Coronary artery (tissue), 2 donors: ENCODE data around the gene RABGAP1.
A peak's percentile ranks its signal among the peaks of the same experiment; 100 is the strongest.

Experiments
- DNase-seq: peaks from one replicate; pipeline ENCODE4 v3.0.0-alpha.2; 2017; ENCODE audit warnings: low spot score
- H3K27ac ChIP-seq, 2 donors: fragments of 200-600 bp; sonication (generic); one replicate each; pipeline ENCODE4 v1.5.1; 2016 to 2019
- H3K4me3 ChIP-seq: fragments of 200-600 bp; sonication (generic); 2 replicates; pipeline ENCODE4 v1.5.1; 2016; ENCODE audit warnings: mild to moderate bottlenecking, moderate library complexity
- TF ChIP-seq, protein P1 (sequence below): fragments of 200-600 bp; sonication (generic); IDR thresholded peaks from one replicate; pipeline ENCODE4 v1.5.1; 2019; ENCODE audit warnings: antibody characterized with exemption

Gene RABGAP1

DNA sequence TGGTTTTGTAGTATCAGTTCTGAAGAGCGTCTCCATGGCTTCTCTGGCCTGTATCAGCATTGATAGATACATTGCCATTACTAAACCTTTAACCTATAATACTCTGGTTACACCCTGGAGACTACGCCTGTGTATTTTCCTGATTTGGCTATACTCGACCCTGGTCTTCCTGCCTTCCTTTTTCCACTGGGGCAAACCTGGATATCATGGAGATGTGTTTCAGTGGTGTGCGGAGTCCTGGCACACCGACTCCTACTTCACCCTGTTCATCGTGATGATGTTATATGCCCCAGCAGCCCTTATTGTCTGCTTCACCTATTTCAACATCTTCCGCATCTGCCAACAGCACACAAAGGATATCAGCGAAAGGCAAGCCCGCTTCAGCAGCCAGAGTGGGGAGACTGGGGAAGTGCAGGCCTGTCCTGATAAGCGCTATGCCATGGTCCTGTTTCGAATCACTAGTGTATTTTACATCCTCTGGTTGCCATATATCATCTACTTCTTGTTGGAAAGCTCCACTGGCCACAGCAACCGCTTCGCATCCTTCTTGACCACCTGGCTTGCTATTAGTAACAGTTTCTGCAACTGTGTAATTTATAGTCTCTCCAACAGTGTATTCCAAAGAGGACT is 94.2 kb downstream of the RABGAP1 start:
- DNase-seq, result peak; percentile 80
- peak overlapping the region; percentile 85 for H3K27ac ChIP-seq
- TF ChIP-seq, protein P1, sequence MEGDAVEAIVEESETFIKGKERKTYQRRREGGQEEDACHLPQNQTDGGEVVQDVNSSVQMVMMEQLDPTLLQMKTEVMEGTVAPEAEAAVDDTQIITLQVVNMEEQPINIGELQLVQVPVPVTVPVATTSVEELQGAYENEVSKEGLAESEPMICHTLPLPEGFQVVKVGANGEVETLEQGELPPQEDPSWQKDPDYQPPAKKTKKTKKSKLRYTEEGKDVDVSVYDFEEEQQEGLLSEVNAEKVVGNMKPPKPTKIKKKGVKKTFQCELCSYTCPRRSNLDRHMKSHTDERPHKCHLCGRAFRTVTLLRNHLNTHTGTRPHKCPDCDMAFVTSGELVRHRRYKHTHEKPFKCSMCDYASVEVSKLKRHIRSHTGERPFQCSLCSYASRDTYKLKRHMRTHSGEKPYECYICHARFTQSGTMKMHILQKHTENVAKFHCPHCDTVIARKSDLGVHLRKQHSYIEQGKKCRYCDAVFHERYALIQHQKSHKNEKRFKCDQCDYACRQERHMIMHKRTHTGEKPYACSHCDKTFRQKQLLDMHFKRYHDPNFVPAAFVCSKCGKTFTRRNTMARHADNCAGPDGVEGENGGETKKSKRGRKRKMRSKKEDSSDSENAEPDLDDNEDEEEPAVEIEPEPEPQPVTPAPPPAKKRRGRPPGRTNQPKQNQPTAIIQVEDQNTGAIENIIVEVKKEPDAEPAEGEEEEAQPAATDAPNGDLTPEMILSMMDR, result no peak
- peak overlapping the region; percentile 68 for H3K4me3 ChIP-seq

DNA sequence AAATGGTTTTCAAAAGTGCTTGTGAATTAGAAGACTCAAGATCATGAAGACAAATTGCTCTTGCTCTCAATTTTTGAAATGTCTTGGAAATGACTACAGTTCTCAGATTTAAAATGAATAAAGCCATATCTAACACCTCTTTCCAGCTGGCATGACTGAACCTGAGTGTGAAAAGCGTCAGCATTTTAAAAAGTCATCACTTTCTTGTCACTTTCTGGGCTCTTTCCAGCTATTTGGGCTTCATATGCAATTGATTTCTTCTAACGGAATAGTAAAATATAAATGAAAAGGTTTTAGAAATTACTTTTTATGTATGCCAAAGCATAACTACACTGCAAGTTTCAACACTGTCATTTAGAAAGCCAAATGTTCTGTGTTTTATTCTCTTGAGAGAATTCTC is 95.0 kb downstream of the RABGAP1 start:
- Histone ChIP-seq H3K27ac (peak overlapping the region; percentile 85), H3K4me3 (peak overlapping the region; percentile 68)
- TF ChIP-seq, protein P1, result no peak
- no peak for DNase-seq

DNA sequence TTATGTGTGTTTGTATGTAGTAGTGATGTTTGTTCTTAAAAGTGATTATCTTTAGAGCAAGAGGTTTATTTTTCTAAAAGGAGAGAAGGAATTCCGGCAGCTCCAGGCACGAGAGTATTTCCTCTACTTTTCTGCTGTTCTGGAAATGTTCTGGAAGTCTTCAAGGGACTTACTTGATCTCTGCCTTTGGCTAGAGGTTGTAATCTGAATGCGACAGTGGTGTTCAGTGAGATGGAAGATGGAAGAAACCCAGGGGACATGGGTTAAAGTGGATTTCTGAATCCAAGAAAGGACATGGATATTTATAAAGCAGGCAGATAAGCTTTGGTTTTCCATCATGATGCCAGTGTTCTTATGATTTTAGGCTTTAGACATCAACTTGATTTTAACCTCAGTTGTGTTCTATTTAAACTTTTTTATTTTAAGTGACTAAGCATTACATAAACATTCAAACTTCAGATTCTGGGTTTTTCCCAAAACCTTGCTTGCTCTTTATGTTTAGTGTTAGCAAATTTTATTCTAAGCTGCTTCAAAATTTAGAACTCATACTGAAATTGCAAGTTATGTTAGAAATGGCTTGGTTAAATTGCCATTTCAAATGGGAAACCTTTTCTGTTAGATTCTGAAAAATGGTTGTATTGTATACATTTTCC is 96.2 kb downstream of the RABGAP1 start:
- H3K4me3 ChIP-seq, result peak overlapping the region; percentile 68
- no peak for DNase-seq
- H3K27ac ChIP-seq, result peak overlapping the region; percentile 82 to 85
- TF ChIP-seq, protein P1, result no peak

DNA sequence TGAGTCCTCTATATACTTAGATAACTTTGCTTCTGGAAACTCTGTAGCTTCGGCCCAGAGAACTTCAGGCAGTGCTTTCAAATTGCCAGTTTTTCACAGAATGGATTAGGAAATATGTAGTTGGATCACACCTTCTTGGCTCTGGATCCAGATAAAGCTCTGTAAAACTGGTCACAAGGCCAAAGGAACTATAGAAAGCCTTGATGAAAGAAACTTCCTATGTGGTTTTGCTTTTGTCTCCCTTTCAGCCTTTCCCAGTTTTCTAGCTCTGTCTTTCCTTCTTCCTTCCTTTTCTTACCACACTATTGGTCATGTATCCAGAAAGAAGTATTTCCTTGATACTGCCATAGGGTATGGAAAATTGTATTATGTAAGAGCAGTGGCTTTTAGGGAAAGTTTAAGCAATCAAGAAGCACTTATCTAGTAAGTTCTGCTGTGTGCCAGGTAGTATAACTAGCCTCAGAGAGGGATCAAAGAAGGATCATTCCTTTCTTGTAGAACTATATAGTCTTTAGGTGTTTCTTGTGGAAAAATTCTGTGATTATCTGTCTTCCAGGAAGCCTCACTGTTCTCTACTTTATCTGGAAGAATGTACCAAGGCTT is 98.9 kb downstream of the RABGAP1 start:
- no peak for DNase-seq
- TF ChIP-seq, protein P1, result no peak
- Histone ChIP-seq H3K27ac (peak overlapping the region; percentile 71 to 85), H3K4me3 (peak overlapping the region; percentile 5)

DNA sequence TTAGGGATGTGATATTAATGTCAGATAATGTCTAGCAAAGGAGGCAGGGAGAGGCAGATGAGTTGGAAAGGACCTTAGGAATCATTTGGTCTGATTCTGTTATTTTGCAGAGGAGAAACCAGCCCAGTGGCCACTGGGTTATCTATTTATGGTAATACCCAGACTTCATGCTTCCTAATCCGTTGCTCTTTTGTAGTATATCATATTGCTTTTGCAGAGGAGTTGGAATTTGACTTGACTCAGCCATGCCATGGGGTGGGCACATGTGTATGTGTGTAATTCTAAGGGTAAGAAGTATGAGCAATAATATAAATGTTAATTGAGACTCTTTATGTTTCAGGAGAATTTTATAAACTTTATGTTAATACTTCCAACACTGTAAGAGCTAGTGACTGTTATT is 100.0 kb downstream of the RABGAP1 start:
- H3K27ac ChIP-seq, result peak overlapping the region; percentile 85 to 86
- H3K4me3 ChIP-seq, result no peak overlapping the region
- TF ChIP-seq, protein P1, result no peak
- no peak for DNase-seq

DNA sequence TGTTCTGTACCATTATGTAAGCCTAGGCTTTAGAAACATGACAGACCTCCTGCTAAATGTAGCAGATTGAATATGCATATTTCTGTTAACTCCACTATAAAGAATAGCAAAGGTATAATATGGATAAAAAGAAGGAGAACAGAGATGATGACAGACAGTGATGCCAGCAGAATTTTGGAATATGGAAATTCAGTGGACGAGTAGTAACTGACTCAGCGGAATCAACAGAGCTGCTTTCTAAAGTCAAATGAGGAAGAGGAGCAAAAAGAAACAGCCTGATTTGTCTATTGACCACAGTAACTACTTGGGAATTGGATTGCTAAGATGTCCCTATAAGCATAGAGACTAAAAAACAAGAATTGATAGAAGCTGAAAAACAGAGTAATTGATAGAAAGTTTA is 100.7 kb downstream of the RABGAP1 start:
- H3K27ac ChIP-seq, result peak overlapping the region; percentile 85 to 86
- no peak overlapping the region for H3K4me3 ChIP-seq
- TF ChIP-seq, protein P1, result no peak
- no peak for DNase-seq
